Upper lobe of left lung (tissue), 4 donors: Measurements from ENCODE around the gene PSPH.

Experiments
- CTCF ChIP-seq, 6 experiments: fragments of 450-650 bp in 4 of 6; fragments of 200-600 bp in 2 of 6; sonication (generic) in 2 of 6; IDR thresholded peaks; one replicate each; pipeline ENCODE4 v1.5.1; 2016 to 2019; ENCODE audit warnings: antibody characterized with exemption in 6 of 6
- EP300 ChIP-seq, 4 donors: sonication (generic); formaldehyde crosslinking; IDR thresholded peaks; one replicate each; pipeline ENCODE4 v1.5.1; 2017; ENCODE audit warnings: antibody characterized with exemption in 4 of 4, control low read depth in 2 of 4

GRCh38 chr7:56087445-56087844 lies 36.2 kb upstream of the PSPH start:
- TF ChIP-seq CTCF (IDR thresholded peaks at IDR 0.05) (no peak), EP300 (IDR thresholded peaks at IDR 0.05) (no peak)
